HepG2 (cell line): ENCODE results near the gene HNRNPF. TPM values are rescaled to one million over a fixed set of nuclear protein-coding genes. Genes with fewer than 3 reads are reported as not detected.

Experiments
- ATAC-seq: fragments of 200-7000 bp; cut with Tn5 transposase; 3 replicates; pipeline ENCODE4 v1.9.1; 2020; ENCODE audit warnings: mild to moderate bottlenecking, moderate library complexity
- BruUV-seq: library from RNA; stranded (reverse); fragments of 400-500 nt; replicated peaks from 2 replicates; lab custom pipeline; 2021; lab: Mats Ljungman, UMichigan
- CTCF ChIA-PET: fragments of 300-600 bp; formaldehyde crosslinking; extraction: SDS; loops from one replicate; lab custom pipeline; 2021; ENCODE audit warnings: low total read pairs, inconsistent platforms, low intra/inter-chr PET ratio; lab: Yijun Ruan, JAX
- POLR2A ChIA-PET: fragments of 350-600 bp; sonication (Branson Sonifier 250); formaldehyde crosslinking; loops from one replicate; lab custom pipeline; 2020; ENCODE audit warnings: antibody characterized with exemption, inconsistent platforms; lab: Yijun Ruan, JAX
- DNase-seq: peaks from one replicate; pipeline ENCODE4 v3.0.0-alpha.2; 2015; ENCODE audit warnings: low spot score
- FAIRE-seq: peaks from 3 replicates; lab custom pipeline; 2011; peaks lifted over from hg19 to GRCh38; lab: Jason Lieb, UNC
- H2AFZ ChIP-seq: one replicate; pipeline ENCODE4 v1.6.1; 2011; ENCODE audit warnings: low read length, inconsistent platforms
- H3K27ac ChIP-seq: fragments of 300-600 bp; 3 replicates; pipeline ENCODE4 v1.8.0; 2011; ENCODE audit warnings: mixed run types, mild to moderate bottlenecking, mixed read lengths, low read length, inconsistent platforms; ENCODE audit not compliant: insufficient read depth; ENCODE audit errors: extremely low read length
- H3K27me3 ChIP-seq, 2 experiments: fragments of 200-600 bp in 1 of 2; 2 replicates in 1 of 2; 3 replicates in 1 of 2; pipeline versions ENCODE4 v1.6.0 to v1.8.0; 2011; ENCODE audit warnings: low read length in 2 of 2, mild to moderate bottlenecking in 2 of 2, moderate library complexity in 2 of 2, inconsistent platforms in 1 of 2; ENCODE audit not compliant: insufficient read depth in 2 of 2, control insufficient read depth in 1 of 2
- H3K36me3 ChIP-seq, 2 experiments: fragments of 200-600 bp in 1 of 2; replicated peaks in 1 of 2; 2 replicates in 1 of 2; 3 replicates in 1 of 2; pipeline versions ENCODE4 v1.5.1 to v1.8.0; 2011; ENCODE audit warnings: low read length in 2 of 2, inconsistent platforms in 1 of 2; ENCODE audit not compliant: insufficient read depth in 2 of 2, control insufficient read depth in 1 of 2
- H3K4me1 ChIP-seq: 2 replicates; pipeline ENCODE4 v1.5.1; 2012; ENCODE audit warnings: low read length, inconsistent platforms; ENCODE audit not compliant: insufficient read depth
- H3K4me2 ChIP-seq: 2 replicates; pipeline ENCODE4 v1.6.0; 2011; ENCODE audit warnings: low read depth, low read length, inconsistent platforms
- H3K4me3 ChIP-seq, 3 experiments: fragments of 200-600 bp in 1 of 3; sonication (generic), shearing (Covaris generic) in 1 of 3; replicated peaks in 1 of 3; 2 replicates each; pipeline ENCODE4 v1.5.1; 2011 to 2016; ENCODE audit warnings: low read length in 3 of 3, inconsistent platforms in 2 of 3, low read depth in 2 of 3, mild to moderate bottlenecking in 2 of 3, control low read depth in 1 of 3, mixed read lengths in 1 of 3; ENCODE audit not compliant: insufficient read depth in 1 of 3
- H3K79me2 ChIP-seq: one replicate; pipeline ENCODE4 v1.6.1; 2011; ENCODE audit warnings: low read length, inconsistent platforms; ENCODE audit not compliant: insufficient read depth
- H3K9ac ChIP-seq: 2 replicates; pipeline ENCODE4 v1.6.0; 2011; ENCODE audit warnings: mild to moderate bottlenecking, low read depth, low read length, inconsistent platforms; ENCODE audit not compliant: insufficient read depth
- H3K9me3 ChIP-seq: 2 replicates; pipeline ENCODE4 v1.5.1; 2012; ENCODE audit warnings: mild to moderate bottlenecking, low read length
- H4K20me1 ChIP-seq: 2 replicates; pipeline ENCODE4 v1.6.0; 2011; ENCODE audit warnings: inconsistent platforms, mild to moderate bottlenecking, low read length, moderate library complexity; ENCODE audit not compliant: insufficient read depth
- ELF4 ChIP-seq: sonication (generic); formaldehyde crosslinking; IDR thresholded peaks from 2 replicates; pipeline ENCODE4 v1.5.0; 2020; ENCODE audit warnings: missing genetic modification reagents, mild to moderate bottlenecking, moderate library complexity, borderline replicate concordance
- SMARCE1 ChIP-seq: fragments of 450-650 bp; IDR thresholded peaks from 2 replicates; pipeline ENCODE4 v1.6.1; 2017; ENCODE audit warnings: borderline replicate concordance
- TOE1 ChIP-seq: sonication (generic); formaldehyde crosslinking; IDR thresholded peaks from 2 replicates; pipeline ENCODE4 v1.4.0; 2020; ENCODE audit warnings: mild to moderate bottlenecking, missing genetic modification reagents
- ZBTB20 ChIP-seq: sonication (generic); formaldehyde crosslinking; IDR thresholded peaks from 2 replicates; pipeline ENCODE4 v1.8.1; 2023; ENCODE audit warnings: missing genetic modification reagents, low read depth, mild to moderate bottlenecking, borderline replicate concordance
- ZBTB21 ChIP-seq: sonication (generic); formaldehyde crosslinking; IDR thresholded peaks from 2 replicates; pipeline ENCODE4 v1.4.0; 2020; ENCODE audit warnings: missing genetic modification reagents
- ZBTB8A ChIP-seq: sonication (generic); formaldehyde crosslinking; IDR thresholded peaks from 2 replicates; pipeline ENCODE4 v1.4.0; 2020; ENCODE audit warnings: mild to moderate bottlenecking, low read depth, missing genetic modification reagents, borderline replicate concordance
- ZFP36 ChIP-seq: fragments of 150-350 bp; IDR thresholded peaks from 2 replicates; pipeline ENCODE4 v1.6.1; 2018; ENCODE audit warnings: borderline replicate concordance, low read length, low read depth; ENCODE audit not compliant: partially characterized antibody
- ZFP82 ChIP-seq: sonication (generic); formaldehyde crosslinking; IDR thresholded peaks from 2 replicates; pipeline ENCODE4 v1.5.1; 2020; ENCODE audit warnings: mild to moderate bottlenecking, missing genetic modification reagents, borderline replicate concordance
- ZNF10 ChIP-seq: sonication (generic); formaldehyde crosslinking; IDR thresholded peaks from 2 replicates; pipeline ENCODE4 v1.4.0; 2020; ENCODE audit warnings: mild to moderate bottlenecking, low read depth, missing genetic modification reagents, borderline replicate concordance
- ZNF557 ChIP-seq: sonication (generic); formaldehyde crosslinking; IDR thresholded peaks from 2 replicates; pipeline ENCODE4 v1.4.0; 2020; ENCODE audit warnings: missing genetic modification reagents
- ZNF782 ChIP-seq: sonication (generic); formaldehyde crosslinking; IDR thresholded peaks from 2 replicates; pipeline ENCODE4 v1.4.0; 2020; ENCODE audit warnings: missing genetic modification reagents, mild to moderate bottlenecking, borderline replicate concordance
- ZNF83 ChIP-seq: sonication (generic); formaldehyde crosslinking; IDR thresholded peaks from 2 replicates; pipeline ENCODE4 v1.4.0; 2020; ENCODE audit warnings: missing genetic modification reagents, mild to moderate bottlenecking, borderline replicate concordance
- WGBS: methylation state at CpG from one replicate; pipeline ENCODE4 v1.1.6; 2017; ENCODE audit warnings: low lambda C conversion rate; 5-methylcytosine and 5-hydroxymethylcytosine counted together
- in situ Hi-C: cut with HindIII; loops from 2 replicates; pipeline ENCODE4 v1.10.0; 2017; ENCODE audit warnings: low pct_unique_long_range_greater_than_20kb; ENCODE audit not compliant: extremely low pct_ligation_motif_present
- intact Hi-C: fragments of 100-400 bp; cut with micrococcal nuclease; formaldehyde crosslinking; loops from one replicate; pipeline ENCODE4 v1.10.0; 2022; ENCODE audit not compliant: unreplicated experiment
- polyA plus RNA-seq, 8 experiments: library from polyadenylated mRNA; depleted of rRNA in 3 of 8; stranded (reverse) in 7 of 8; unstranded in 1 of 8; fragments of >200 nt; fragmentation: Illumina TruSeq in 4 of 8; extraction: Trizol in 4 of 8; gene quantifications; 2 replicates each; pipeline versions ENCODE4 v1.2.1 to v1.2.3, GENCODE V29; 2011 to 2016; ENCODE audit warnings: low read depth in 4 of 8, missing spikeins in 1 of 8, mixed read lengths in 1 of 8; ENCODE audit not compliant: insufficient read depth in 1 of 8
- total RNA-seq, 5 experiments: library from RNA; depleted of rRNA; stranded (reverse); fragments of >200 nt; fragmentation: Illumina TruSeq; extraction: Trizol; gene quantifications; 2 replicates each; pipeline ENCODE4 v1.2.3, GENCODE V29; 2016; ENCODE audit warnings: low read depth in 1 of 5
- TF ChIP-seq, protein P1 (sequence below): fragments of 450-650 bp; IDR thresholded peaks from 2 replicates; pipeline ENCODE4 v1.6.1; 2017; ENCODE audit warnings: mild to moderate bottlenecking
- TF ChIP-seq, protein P2 (sequence below): sonication (generic); formaldehyde crosslinking; IDR thresholded peaks from 2 replicates; pipeline ENCODE4 v1.5.1; 2020; ENCODE audit warnings: mild to moderate bottlenecking, missing genetic modification reagents, borderline replicate concordance

HNRNPF gene
- total and polyA plus RNA-seq, 2 of the 13 experiments (the other 11 are each of a cell fraction or from before 2014, with no cell fraction given) = 166 to 308 TPM

DNA sequence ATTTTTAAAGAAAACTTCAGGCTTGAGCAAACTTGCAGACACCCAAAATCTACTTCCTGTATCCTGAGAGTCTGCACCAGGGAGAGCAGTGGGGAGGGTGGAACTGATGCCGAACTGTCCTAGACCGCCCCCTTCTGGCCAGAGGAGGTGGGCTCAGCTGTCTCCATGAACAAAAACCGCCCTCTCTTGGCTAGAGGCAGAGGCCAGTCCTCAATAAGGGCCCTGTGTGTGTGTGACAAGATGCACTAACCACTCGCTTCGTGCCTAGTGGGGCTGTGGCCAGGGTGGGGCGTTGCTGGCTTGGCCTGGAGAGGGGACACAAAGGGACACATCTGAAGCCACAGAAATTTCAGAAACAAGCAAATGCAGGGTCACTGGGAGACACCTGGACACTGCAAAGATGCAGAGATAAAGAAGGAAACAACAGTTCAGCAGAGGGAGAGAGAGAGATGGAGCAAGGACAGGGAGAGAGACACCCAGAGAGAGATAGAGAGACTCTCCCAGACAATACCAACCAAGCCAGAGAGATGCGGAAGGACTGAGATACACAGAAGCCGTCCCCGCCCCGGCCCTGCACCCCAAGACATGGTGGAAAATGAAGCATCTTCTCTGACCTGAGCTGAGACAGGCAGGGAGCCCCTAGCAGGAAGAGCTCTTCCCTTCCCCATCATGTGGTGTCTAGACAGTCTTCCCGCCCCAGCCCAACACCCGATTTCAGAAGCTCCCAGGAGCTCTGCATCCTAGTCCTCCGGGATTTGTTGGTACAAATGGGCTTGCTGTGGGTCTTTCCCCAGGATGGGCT lies 60.3 kb downstream of the HNRNPF start:
- H3K9ac ChIP-seq = no peak overlapping the region
- DNase-seq (peak; percentile 60), ATAC-seq (peak; percentile 99), FAIRE-seq (peak; percentile 95)
- no peak overlapping the region for H3K4me2 ChIP-seq
- H3K79me2 ChIP-seq = no peaks in the 10 kb centered on the region
- no TSS peak for BruUV-seq
- POLR2A ChIA-PET = no interaction called here
- H3K36me3 ChIP-seq = no peaks in the 10 kb centered on the region
- CTCF ChIA-PET = interaction anchor here (1.6 to 2.1 kb wide), 3 partner anchors 56 to 112 kb away, joined by 4 to 16 read pairs (median 8); no protein-coding TSS in a partner anchor
- no peaks in the 10 kb centered on the region for H4K20me1 ChIP-seq
- no peak overlapping the region for H3K4me3 ChIP-seq
- H3K4me1 ChIP-seq = no peaks in the 10 kb centered on the region
- no peak overlapping the region for H3K27ac ChIP-seq
- no peak overlapping the region for H2AFZ ChIP-seq
- no peaks in the 10 kb centered on the region for H3K9me3 ChIP-seq
- peaks cover 3 to 16% of the 10 kb centered on the region in 2 experiments for H3K27me3 ChIP-seq
- in situ Hi-C loops = no loop called here
- intact Hi-C loops = loop anchor here (1.0 to 5.0 kb wide), 5 partner anchors 55 to 143 kb away; no protein-coding TSS in a partner anchor
- 57% methylated on average over 7 of the region's 13 CpGs for WGBS
- TF ChIP-seq, protein P1, sequence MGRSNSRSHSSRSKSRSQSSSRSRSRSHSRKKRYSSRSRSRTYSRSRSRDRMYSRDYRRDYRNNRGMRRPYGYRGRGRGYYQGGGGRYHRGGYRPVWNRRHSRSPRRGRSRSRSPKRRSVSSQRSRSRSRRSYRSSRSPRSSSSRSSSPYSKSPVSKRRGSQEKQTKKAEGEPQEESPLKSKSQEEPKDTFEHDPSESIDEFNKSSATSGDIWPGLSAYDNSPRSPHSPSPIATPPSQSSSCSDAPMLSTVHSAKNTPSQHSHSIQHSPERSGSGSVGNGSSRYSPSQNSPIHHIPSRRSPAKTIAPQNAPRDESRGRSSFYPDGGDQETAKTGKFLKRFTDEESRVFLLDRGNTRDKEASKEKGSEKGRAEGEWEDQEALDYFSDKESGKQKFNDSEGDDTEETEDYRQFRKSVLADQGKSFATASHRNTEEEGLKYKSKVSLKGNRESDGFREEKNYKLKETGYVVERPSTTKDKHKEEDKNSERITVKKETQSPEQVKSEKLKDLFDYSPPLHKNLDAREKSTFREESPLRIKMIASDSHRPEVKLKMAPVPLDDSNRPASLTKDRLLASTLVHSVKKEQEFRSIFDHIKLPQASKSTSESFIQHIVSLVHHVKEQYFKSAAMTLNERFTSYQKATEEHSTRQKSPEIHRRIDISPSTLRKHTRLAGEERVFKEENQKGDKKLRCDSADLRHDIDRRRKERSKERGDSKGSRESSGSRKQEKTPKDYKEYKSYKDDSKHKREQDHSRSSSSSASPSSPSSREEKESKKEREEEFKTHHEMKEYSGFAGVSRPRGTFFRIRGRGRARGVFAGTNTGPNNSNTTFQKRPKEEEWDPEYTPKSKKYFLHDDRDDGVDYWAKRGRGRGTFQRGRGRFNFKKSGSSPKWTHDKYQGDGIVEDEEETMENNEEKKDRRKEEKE = no peak
- no peak for TF ChIP-seq ZFP36
- TF ChIP-seq ZBTB20 = no peak
- TF ChIP-seq SMARCE1 = no peak
- TF ChIP-seq TOE1 (CRISPR knock-in tag) = no peak
- no peak for TF ChIP-seq ZNF83 (CRISPR knock-in tag)
- TF ChIP-seq ZNF782 = no peak
- no peak for TF ChIP-seq ZBTB8A (CRISPR knock-in tag)
- TF ChIP-seq, protein P2, sequence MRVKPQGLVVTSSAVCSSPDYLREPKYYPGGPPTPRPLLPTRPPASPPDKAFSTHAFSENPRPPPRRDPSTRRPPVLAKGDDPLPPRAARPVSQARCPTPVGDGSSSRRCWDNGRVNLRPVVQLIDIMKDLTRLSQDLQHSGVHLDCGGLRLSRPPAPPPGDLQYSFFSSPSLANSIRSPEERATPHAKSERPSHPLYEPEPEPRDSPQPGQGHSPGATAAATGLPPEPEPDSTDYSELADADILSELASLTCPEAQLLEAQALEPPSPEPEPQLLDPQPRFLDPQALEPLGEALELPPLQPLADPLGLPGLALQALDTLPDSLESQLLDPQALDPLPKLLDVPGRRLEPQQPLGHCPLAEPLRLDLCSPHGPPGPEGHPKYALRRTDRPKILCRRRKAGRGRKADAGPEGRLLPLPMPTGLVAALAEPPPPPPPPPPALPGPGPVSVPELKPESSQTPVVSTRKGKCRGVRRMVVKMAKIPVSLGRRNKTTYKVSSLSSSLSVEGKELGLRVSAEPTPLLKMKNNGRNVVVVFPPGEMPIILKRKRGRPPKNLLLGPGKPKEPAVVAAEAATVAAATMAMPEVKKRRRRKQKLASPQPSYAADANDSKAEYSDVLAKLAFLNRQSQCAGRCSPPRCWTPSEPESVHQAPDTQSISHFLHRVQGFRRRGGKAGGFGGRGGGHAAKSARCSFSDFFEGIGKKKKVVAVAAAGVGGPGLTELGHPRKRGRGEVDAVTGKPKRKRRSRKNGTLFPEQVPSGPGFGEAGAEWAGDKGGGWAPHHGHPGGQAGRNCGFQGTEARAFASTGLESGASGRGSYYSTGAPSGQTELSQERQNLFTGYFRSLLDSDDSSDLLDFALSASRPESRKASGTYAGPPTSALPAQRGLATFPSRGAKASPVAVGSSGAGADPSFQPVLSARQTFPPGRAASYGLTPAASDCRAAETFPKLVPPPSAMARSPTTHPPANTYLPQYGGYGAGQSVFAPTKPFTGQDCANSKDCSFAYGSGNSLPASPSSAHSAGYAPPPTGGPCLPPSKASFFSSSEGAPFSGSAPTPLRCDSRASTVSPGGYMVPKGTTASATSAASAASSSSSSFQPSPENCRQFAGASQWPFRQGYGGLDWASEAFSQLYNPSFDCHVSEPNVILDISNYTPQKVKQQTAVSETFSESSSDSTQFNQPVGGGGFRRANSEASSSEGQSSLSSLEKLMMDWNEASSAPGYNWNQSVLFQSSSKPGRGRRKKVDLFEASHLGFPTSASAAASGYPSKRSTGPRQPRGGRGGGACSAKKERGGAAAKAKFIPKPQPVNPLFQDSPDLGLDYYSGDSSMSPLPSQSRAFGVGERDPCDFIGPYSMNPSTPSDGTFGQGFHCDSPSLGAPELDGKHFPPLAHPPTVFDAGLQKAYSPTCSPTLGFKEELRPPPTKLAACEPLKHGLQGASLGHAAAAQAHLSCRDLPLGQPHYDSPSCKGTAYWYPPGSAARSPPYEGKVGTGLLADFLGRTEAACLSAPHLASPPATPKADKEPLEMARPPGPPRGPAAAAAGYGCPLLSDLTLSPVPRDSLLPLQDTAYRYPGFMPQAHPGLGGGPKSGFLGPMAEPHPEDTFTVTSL (CRISPR knock-in tag) = no peak
- TF ChIP-seq ZFP82 (CRISPR knock-in tag) = no peak
- TF ChIP-seq ELF4 = no peak
- no peak for TF ChIP-seq ZBTB21
- TF ChIP-seq ZNF557 (CRISPR knock-in tag) = no peak
- no peak for TF ChIP-seq ZNF10 (CRISPR knock-in tag)
